IMR-90 (cell line): ENCODE data around the gene IGSF10. TPM values are rescaled to one million over a fixed set of nuclear protein-coding genes. Genes with fewer than 3 reads are reported as not detected.

Experiments used
- ATAC-seq: fragments of 200-7000 bp; cut with Tn5 transposase; 2 replicates; pipeline ENCODE4 v1.9.1; 2020; ENCODE audit warnings: low read depth, mild to moderate bottlenecking, moderate library complexity
- BruUV-seq: library from RNA; stranded (reverse); fragments of 400-500 nt; replicated peaks from 2 replicates; lab custom pipeline; 2021; lab: Mats Ljungman, UMichigan
- CTCF ChIA-PET: fragments of 300-600 bp; formaldehyde crosslinking; extraction: SDS; loops from one replicate; lab custom pipeline; 2021; ENCODE audit warnings: antibody characterized with exemption; lab: Yijun Ruan, JAX
- POLR2A ChIA-PET: fragments of 300-600 bp; sonication (Branson Sonifier 250); formaldehyde crosslinking; loops from one replicate; lab custom pipeline; 2022; ENCODE audit warnings: antibody characterized with exemption; ENCODE audit not compliant: unreplicated experiment; lab: Charles Lee
- DNase-seq: peaks from one replicate; pipeline ENCODE4 v3.0.0; 2013
- H2AFZ ChIP-seq: replicated peaks from 2 replicates; pipeline ENCODE3; 2013; ENCODE audit warnings: low read length, mild to moderate bottlenecking; ENCODE audit not compliant: poor library complexity
- H2AK5ac ChIP-seq: 2 replicates; pipeline ENCODE4 v1.6.1; 2013; ENCODE audit warnings: low read depth, low read length, inconsistent platforms
- H2AK9ac ChIP-seq: replicated peaks from 2 replicates; pipeline ENCODE3; 2013; ENCODE audit warnings: mild to moderate bottlenecking, low read depth, low read length, moderate library complexity; ENCODE audit not compliant: poor library complexity
- H2BK120ac ChIP-seq: 2 replicates; pipeline ENCODE4 v1.6.1; 2013; ENCODE audit warnings: low read depth, low read length, inconsistent platforms
- H2BK15ac ChIP-seq: 3 replicates; pipeline ENCODE4 v1.6.1; 2013; ENCODE audit warnings: low read depth, low read length, inconsistent platforms
- H2BK20ac ChIP-seq: 2 replicates; pipeline ENCODE4 v1.6.1; 2013; ENCODE audit warnings: low read depth, mild to moderate bottlenecking, inconsistent platforms, low read length, moderate library complexity
- H2BK5ac ChIP-seq: 2 replicates; pipeline ENCODE4 v1.6.1; 2013; ENCODE audit warnings: mild to moderate bottlenecking, low read depth, low read length, inconsistent platforms; ENCODE audit not compliant: poor library complexity, severe bottlenecking
- H3K14ac ChIP-seq: replicated peaks from 2 replicates; pipeline ENCODE4 v1.6.1; 2013; ENCODE audit warnings: low read depth, low read length, inconsistent platforms
- H3K18ac ChIP-seq: 2 replicates; pipeline ENCODE4 v1.6.1; 2013; ENCODE audit warnings: low read depth, low read length, control low read depth
- H3K23ac ChIP-seq: 2 replicates; pipeline ENCODE4 v1.6.1; 2013; ENCODE audit warnings: low read depth, low read length, inconsistent platforms
- H3K27ac ChIP-seq: 2 replicates; pipeline ENCODE4 v1.5.1; 2013; ENCODE audit warnings: mild to moderate bottlenecking, control low read depth, low read length; ENCODE audit not compliant: insufficient read depth
- H3K27me3 ChIP-seq: 2 replicates; pipeline ENCODE4 v1.6.1; 2013; ENCODE audit warnings: low read length; ENCODE audit not compliant: control insufficient read depth, insufficient read depth
- H3K36me3 ChIP-seq: 2 replicates; pipeline ENCODE4 v1.6.1; 2013; ENCODE audit warnings: low read length, mixed read lengths; ENCODE audit not compliant: control insufficient read depth, insufficient read depth
- H3K4ac ChIP-seq: 2 replicates; pipeline ENCODE4 v1.6.1; 2013; ENCODE audit warnings: low read depth, low read length, inconsistent platforms
- H3K4me1 ChIP-seq: 2 replicates; pipeline ENCODE4 v1.6.1; 2013; ENCODE audit warnings: low read length, mixed read lengths; ENCODE audit not compliant: control insufficient read depth, insufficient read depth
- H3K4me2 ChIP-seq: 2 replicates; pipeline ENCODE4 v1.6.1; 2013; ENCODE audit warnings: low read depth, mild to moderate bottlenecking, control low read depth, low read length, moderate library complexity
- H3K4me3 ChIP-seq: 2 replicates; pipeline ENCODE4 v1.5.1; 2013; ENCODE audit warnings: low read depth, mild to moderate bottlenecking, control low read depth, low read length, moderate library complexity; ENCODE audit not compliant: insufficient read depth
- H3K56ac ChIP-seq: 2 replicates; pipeline ENCODE4 v1.6.1; 2013; ENCODE audit warnings: low read length, inconsistent platforms; ENCODE audit not compliant: insufficient read depth; ENCODE audit errors: extremely low read depth
- H3K79me1 ChIP-seq, 2 experiments: 2 replicates each; pipeline ENCODE4 v1.6.1; 2013; ENCODE audit warnings: low read length in 2 of 2, inconsistent platforms in 1 of 2, low read depth in 1 of 2
- H3K9ac ChIP-seq: 2 replicates; pipeline ENCODE4 v1.6.1; 2013; ENCODE audit warnings: low read depth, low read length, control low read depth
- H3K9me1 ChIP-seq: 2 replicates; pipeline ENCODE4 v1.6.1; 2013; ENCODE audit warnings: low read length, inconsistent platforms; ENCODE audit not compliant: insufficient read depth
- H3K9me3 ChIP-seq: 2 replicates; pipeline ENCODE4 v1.6.1; 2013; ENCODE audit warnings: low read length; ENCODE audit not compliant: control insufficient read depth, insufficient read depth
- H4K20me1 ChIP-seq: 2 replicates; pipeline ENCODE4 v1.6.1; 2013; ENCODE audit warnings: low read length, inconsistent platforms; ENCODE audit not compliant: insufficient read depth
- H4K5ac ChIP-seq: 2 replicates; pipeline ENCODE4 v1.6.1; 2013; ENCODE audit warnings: mild to moderate bottlenecking, low read depth, low read length, control low read depth
- H4K8ac ChIP-seq, 2 experiments: 2 replicates each; pipeline ENCODE4 v1.6.1; 2013; ENCODE audit warnings: low read depth in 2 of 2, low read length in 2 of 2, control low read depth in 1 of 2, inconsistent platforms in 1 of 2
- H4K91ac ChIP-seq: 2 replicates; pipeline ENCODE4 v1.6.1; 2013; ENCODE audit warnings: low read depth, low read length, inconsistent platforms; ENCODE audit not compliant: insufficient read depth
- RAD21 ChIP-seq: IDR thresholded peaks from 2 replicates; pipeline ENCODE4 v1.6.1; 2012; ENCODE audit warnings: low read length, improper control_type of control experiment
- SMC3 ChIP-seq: fragments of 150-350 bp; IDR thresholded peaks from 2 replicates; pipeline ENCODE4 v1.6.1; 2016; ENCODE audit warnings: low read depth, mild to moderate bottlenecking, antibody characterized with exemption, low read length, moderate library complexity
- WGBS, 2 experiments: methylation state at CpG; one replicate each; pipeline versions ENCODE4 v1.1.5 to v1.1.7; 2013; ENCODE audit warnings: missing lambda C conversion rate in 2 of 2; ENCODE audit not compliant: insufficient read length in 1 of 2; ENCODE audit errors: extremely low coverage in 2 of 2; 5-methylcytosine and 5-hydroxymethylcytosine counted together
- dilution Hi-C: fragments of 300-500 bp; cut with HindIII; formaldehyde crosslinking; loops from one replicate; pipeline ENCODE4 v1.14.3; 2018; ENCODE audit warnings: low sequenced_read_pairs; ENCODE audit not compliant: unreplicated experiment
- in situ Hi-C: fragments of 300-500 bp; cut with MboI; formaldehyde crosslinking; loops from 3 replicates; pipeline ENCODE4 v1.14.3; 2019; ENCODE audit warnings: low sequenced_read_pairs, inconsistent platforms, mixed read lengths
- intact Hi-C: fragments of 100-400 bp; cut with micrococcal nuclease; formaldehyde crosslinking; loops from 2 replicates; pipeline ENCODE4 v1.10.0; 2022
- polyA plus RNA-seq, 3 experiments: library from polyadenylated mRNA; depleted of rRNA; stranded (reverse); fragments of >200 nt; gene quantifications; 2 replicates each; pipeline ENCODE4 v1.2.3, GENCODE V29; 2012; ENCODE audit warnings: low replicate concordance in 1 of 3
- total RNA-seq: library from RNA; depleted of rRNA; stranded (reverse); fragments of >200 nt; gene quantifications from 2 replicates; pipeline ENCODE4 v1.2.3, GENCODE V29; 2012

IGSF10 gene
- total and polyA plus RNA-seq, 2 of the 4 experiments (the other 2 are of a cell fraction): under 0.01 to 0.07 TPM

GRCh38 chr3:151503074-151503473 lies 42.2 kb upstream of the IGSF10 start:
- Histone ChIP-seq H3K9me1 (no peaks in the 10 kb centered on the region), H3K4me1 (no peaks in the 10 kb centered on the region), H3K36me3 (no peaks in the 10 kb centered on the region), H2BK15ac (no peak overlapping the region), H3K27ac (no peak overlapping the region), H2BK120ac (no peak overlapping the region), H3K4me2 (no peak overlapping the region), H3K79me1 (no peaks in the 10 kb centered on the region), H3K23ac (no peak overlapping the region), H3K4ac (no peak overlapping the region), H2AK5ac (no peak overlapping the region), H2BK20ac (no peak overlapping the region), H4K8ac (no peak overlapping the region), H3K9me3 (no peaks in the 10 kb centered on the region), H2AFZ (no peak overlapping the region), H2BK5ac (no peak overlapping the region), H3K56ac (no peak overlapping the region), H3K27me3 (no peaks in the 10 kb centered on the region), H4K91ac (no peak overlapping the region), H3K18ac (no peak overlapping the region), H4K20me1 (no peaks in the 10 kb centered on the region), H3K14ac (no peak overlapping the region), H3K9ac (no peak overlapping the region), H2AK9ac (no peak overlapping the region), H4K5ac (no peak overlapping the region), H3K4me3 (no peak overlapping the region)
- TF ChIP-seq SMC3 (no peak), RAD21 (no peak)
- POLR2A ChIA-PET: no interaction called here
- ATAC-seq (no peak), DNase-seq (no peak)
- WGBS, 2 experiments: no CpG with 5 or more reads among the region's 1 CpG
- dilution Hi-C loops: no loop called here
- intact Hi-C loops: no loop called here
- no TSS peak for BruUV-seq
- in situ Hi-C loops: no loop called here
- CTCF ChIA-PET: no interaction called here
